ENCODE measurements around the gene EIPR1.
A peak's percentile ranks its signal among the peaks of the same experiment; 100 is the strongest.

DNA sequence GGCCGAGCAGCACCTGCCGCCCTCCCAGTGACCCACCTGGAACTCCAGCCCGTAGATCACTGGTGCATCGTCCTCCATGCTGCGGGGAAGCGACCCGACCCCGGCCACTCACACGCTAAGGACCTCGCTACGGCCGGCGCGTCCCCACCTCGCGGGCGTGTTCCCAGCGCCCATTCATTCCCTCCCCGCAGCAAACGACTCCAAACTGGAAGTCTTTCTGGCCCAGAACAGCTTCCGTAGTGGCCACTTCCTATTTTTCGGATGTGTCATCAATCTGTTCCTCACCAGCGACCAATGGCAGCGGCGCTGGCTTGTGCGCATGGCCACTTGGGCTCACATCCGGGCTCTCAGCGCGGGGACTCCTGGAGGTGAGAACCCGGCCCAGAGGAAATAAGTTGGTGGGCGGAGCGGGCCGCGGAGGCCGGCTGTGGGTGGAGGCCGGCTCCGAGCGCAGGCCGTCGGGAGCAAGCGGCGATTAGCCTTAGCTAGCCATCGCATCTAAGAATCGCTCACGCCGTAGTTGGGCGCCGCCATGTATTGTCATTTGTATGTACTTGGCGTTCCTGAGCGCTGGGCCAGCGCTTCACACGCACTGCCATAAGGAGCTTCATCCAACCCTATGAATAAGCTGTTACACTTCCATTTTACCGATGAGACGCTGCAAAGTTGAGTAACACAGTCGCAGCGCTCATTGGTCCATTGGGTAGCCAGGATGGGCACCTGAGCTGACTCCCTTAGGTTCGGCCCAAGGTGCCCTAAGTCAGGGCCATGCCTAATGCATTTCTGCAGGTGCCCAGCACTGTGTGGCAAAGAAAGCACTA, at the start of gene EIPR1:
- TF ChIP-seq POLR2AphosphoS5 (IDR thresholded peaks at IDR 0.05; ENCODE audit: borderline replicate concordance, low read depth, low read length): peak; percentile 86
- TF ChIP-seq EZH2 (IDR thresholded peaks at IDR 0.05): no peak

Data from SK-N-MC (cell line).